HS-27A (cell line): ENCODE results near the gene DDX24.
"Not testable (repeated sequence)": the region's sequence is repeated elsewhere in the genome, so short reads cannot be mapped to it uniquely, and the experiment has no call there.

Experiments used
- DNase-seq: peaks from one replicate; pipeline ENCODE4 v3.0.0-alpha.2; 2012; ENCODE audit warnings: low read depth, missing footprints

The DDX24 gene

GRCh38 chr14:94081386-94081820, 401 bp upstream of the DDX24 start:
- no peak for DNase-seq

GRCh38 chr14:94079891-94080620, 946 bp downstream of the DDX24 start:
- no peak for DNase-seq

- no peak for DNase-seq
Measured at GRCh38 chr14:94077823-94078222, 3.2 kb downstream of the DDX24 start.

DNA sequence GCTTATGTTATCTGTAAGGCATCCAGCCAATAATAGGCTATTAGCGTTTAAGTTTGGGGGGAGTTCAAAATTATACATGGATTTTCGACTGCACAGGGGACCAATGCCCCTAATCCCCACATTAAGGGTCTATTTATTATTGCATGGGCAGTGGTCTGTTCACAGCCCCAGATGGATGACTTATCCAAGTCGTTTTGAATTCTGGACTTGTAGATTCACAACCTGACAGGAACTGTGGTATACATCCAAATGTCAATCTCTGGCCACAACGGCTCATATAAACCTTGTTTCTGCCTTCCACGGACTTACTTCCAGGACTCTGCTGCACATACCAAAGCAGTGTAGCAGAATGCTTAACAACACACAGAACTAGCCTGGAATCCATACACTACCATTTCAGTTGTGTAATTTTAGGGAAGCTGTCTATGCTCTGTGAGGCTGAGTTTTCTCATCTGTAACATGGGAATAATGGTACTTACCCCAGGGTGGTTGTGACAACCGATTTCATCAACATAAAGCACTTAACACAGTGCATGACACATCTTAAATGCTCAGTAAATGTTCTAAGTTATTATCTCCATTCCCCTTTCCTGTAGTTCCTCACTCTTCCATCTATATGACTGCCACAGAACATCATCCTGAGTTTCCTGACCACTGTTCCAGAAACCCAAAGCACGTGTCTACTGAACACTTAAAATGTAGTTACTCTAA, 3.7 kb downstream of the DDX24 start:
- no peak for DNase-seq

- no peak for DNase-seq
Measured at GRCh38 chr14:94075008-94075407, 6.0 kb downstream of the DDX24 start.

- DNase-seq, result no peak
Measured at GRCh38 chr14:94074534-94074933, 6.5 kb downstream of the DDX24 start.

DNA sequence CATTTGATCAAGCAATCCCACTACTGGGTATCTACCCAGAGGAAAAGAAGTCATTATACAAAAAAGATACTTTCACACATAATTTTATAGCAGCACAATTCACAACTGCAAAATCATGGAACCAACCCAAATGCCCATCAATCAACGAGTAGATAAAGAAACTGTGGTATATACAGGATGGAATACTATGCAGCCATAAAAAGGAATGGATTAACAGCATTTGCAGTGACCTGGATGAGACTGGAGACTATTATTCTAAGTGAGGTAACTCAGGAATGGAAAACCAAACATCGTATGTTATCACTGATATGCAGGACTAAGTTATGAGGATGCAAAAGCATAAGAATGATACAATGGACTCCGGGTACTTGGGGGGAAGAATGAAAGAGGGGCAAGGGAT, 8.9 kb downstream of the DDX24 start:
- DNase-seq, result not testable (repeated sequence)

DNA sequence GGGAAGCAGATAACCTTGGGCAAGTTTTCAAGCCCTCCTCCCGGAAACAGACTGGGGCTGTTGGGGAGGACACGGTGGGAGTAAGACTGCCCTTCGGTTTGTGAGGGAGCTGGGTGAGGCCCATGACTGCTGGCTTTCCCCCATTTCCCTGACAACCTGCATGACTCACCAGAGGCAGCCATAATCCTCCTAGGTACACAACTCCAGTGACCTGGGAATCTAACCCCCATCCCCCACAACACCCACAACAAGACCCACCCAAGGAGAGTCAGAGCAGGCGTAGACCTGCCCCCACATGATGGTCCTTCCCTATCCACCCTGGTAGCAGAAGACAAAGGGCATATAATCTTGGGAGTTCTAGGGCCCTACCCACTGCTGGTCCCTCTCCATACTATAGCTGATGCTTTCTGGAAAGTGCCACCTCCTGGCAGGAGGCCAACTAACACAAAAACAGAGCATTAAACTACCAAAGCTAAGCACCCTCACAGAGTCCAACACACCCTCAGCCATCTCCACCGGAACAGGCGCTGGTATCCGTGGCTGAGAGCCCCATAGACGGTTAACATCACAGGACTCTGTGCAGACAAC, 14.8 kb downstream of the DDX24 start:
- no peak for DNase-seq

DNA sequence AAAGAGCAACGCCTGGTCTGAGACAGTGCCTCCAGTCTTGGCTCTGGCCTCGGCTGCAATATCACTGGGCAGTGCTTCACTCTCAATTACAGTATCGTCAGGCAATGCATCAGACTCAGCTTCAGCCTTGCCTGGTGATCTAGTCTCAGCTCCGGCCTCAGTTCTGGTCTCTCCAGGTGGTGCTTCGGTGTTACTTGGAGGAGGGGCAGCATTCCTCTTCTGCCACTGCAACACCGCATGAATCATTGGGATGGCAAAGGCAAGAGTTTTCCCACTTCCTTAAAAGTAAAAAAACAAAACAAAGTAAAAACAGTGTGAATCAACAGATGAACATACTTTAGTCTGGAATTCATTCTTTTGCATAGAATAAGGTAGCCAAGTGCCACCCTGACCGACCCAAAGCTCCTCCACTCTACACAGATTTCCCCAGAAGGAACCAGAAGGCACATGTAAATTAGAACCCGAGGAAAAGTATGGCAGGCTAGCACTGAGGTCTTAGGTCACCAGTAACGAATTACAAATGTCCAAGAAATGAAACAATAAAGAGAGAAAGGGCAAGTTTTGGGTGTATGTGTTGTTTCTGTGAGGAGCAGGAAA, 18.6 kb downstream of the DDX24 start:
- DNase-seq, result no peak

GRCh38 chr14:94059998-94060397, 21.0 kb downstream of the DDX24 start:
- no peak for DNase-seq

- DNase-seq, result no peak
Measured at GRCh38 chr14:94058674-94059138, 22.3 kb downstream of the DDX24 start.

GRCh38 chr14:94058128-94058673, 22.8 kb downstream of the DDX24 start:
- DNase-seq, result no peak

DNA sequence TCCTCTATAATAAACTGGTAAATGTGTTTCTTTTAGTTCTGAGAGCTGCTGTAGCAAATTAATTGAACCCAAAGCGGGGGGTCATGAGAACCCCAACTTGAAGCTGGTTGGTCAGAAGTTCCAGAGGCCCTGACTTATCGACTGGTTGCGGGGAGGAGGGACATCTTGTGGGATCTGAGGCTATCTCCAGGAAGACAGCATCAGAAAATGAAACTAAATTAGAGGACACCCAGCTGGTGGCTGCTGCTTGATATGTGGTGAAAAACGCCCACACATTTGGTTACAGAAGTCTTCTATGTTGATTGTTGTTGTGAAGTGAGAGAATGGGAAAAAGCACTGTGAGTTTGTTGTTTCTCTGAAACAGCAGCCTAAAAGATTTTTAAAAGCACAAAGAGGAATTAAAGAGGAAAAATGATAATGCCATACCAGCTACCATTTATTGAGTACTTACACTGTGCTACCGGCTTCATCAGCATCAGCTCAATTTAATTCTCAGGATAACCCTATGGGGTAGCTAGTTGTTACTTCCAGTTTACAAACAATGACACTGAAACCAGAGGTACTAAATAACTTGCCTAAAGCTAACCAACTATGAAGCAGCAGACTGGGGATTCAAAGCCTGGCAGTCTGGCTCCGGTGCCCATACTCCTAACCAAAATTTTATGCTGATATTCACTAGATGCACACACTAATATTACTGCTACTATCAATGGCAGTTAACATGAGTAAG, 24.3 kb downstream of the DDX24 start:
- DNase-seq, result no peak

DNA sequence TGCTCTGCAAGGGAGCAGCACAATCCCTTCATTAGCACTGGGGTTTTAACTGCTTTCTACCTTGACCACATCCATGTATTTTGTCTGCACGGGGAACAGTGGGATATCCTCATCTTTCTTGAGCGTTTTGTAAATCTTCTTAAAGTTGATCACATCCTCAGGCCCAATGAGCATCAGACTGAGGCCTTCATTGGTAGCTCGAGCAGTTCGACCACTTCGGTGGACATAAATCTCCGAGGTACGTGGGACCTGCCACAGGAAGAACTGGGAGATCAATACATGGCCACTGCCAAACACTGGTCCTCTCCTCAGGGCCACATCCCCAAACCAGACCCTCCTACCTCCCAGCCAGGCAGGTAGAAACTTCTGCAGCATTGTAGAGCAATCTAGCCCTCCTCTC, 26.1 kb downstream of the DDX24 start:
- DNase-seq, result no peak

GRCh38 chr14:94054401-94054800, 26.6 kb downstream of the DDX24 start:
- no peak for DNase-seq

DNA sequence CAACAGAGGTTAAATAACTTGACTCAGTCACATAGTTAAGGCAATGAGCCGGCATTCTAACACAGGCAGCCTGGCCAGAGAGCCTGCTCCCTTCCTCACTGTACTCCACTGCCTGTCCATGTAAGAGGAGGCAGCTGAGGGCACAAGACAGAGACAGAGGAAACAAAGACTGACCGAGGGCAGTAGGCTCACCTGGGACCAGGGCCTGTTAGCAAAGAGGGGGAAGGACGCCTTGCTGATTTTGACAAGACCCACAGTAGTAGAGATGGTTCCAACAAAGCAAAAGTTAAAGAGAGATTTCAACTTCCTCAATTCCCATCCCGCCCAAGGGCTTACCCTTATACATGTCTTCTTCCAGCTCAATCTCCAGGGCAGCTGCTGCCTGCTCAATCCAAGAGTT, 28.3 kb downstream of the DDX24 start:
- DNase-seq, result no peak

DNA sequence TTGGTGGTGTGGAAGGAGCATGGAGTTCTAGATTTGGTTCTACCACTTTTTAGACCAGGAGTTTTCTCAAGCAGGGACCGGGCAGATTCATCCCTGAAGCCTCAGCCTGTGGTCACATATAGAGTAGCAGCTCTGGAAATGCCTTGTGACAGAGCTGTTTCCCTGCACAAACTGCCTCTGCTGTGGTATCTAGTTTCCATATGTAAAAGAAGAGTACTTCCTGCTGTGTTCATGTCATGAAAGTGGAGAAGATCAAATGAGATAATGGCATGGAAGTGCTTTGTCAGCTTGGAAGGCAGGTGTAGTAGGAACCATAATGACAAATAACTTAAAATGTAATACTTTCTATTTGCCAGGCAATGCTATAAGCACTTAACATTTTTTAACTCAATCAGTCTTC, 28.8 kb downstream of the DDX24 start:
- no peak for DNase-seq

DNA sequence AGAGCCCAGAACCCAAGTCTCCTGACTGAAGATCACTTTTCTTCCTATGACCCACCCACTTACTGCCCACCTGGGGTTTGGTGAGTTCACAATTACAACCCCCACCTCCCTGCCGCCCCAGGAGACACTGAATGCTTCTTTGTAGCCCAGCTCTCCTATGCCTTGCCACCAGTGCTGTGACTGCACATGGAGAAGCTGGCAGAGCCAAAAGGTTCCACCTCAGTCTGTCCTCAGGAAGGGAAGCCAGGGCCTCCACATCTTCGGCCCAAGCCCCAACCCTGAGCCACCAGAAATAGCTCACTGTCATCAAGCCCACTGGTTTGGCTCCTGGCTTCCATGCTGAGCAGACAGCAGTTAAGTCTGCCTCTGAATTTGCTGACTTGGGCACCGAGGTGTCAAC, 29.2 kb downstream of the DDX24 start:
- DNase-seq, result no peak

- no peak for DNase-seq
Measured at GRCh38 chr14:94051115-94051514, 29.9 kb downstream of the DDX24 start.

- no peak for DNase-seq
Measured at GRCh38 chr14:94050231-94050880, 30.6 kb downstream of the DDX24 start.

- no peak for DNase-seq
Measured at GRCh38 chr14:94049625-94050023, 31.4 kb downstream of the DDX24 start.
